Loucy (cell line): ENCODE measurements around the gene FAM186B.

Experiments
- CTCF ChIP-seq: fragments of 200-600 bp; sonication (generic); conservative IDR thresholded peaks from 2 replicates; pipeline ENCODE4 v1.5.1; 2014; ENCODE audit warnings: mild to moderate bottlenecking, antibody characterized with exemption, low read length
- EZH2phosphoT487 ChIP-seq: fragments of 200-600 bp; IDR thresholded peaks from 2 replicates; pipeline ENCODE4 v1.6.1; 2018; ENCODE audit warnings: antibody characterized with exemption, mild to moderate bottlenecking, moderate library complexity, borderline replicate concordance

- TF ChIP-seq CTCF (no peak), EZH2phosphoT487 (no peak)
These were observed 63.4 kb downstream of the FAM186B start for GRCh38 chr12:49541911-49542505.
